Testis (tissue), 3 donors: ENCODE measurements around the gene SPATS2L. TPM values are rescaled to one million over a fixed set of nuclear protein-coding genes. Genes with fewer than 3 reads are reported as not detected.

ENCODE experiments used
- DNase-seq: peaks from one replicate; pipeline ENCODE4 v3.0.0-alpha.2; 2019
- H3K27ac ChIP-seq, 2 donors: fragments of 200-600 bp; sonication (generic); one replicate each; pipeline ENCODE4 v1.5.1; 2019
- H3K27me3 ChIP-seq: fragments of 200-600 bp; sonication (generic); one replicate; pipeline ENCODE4 v1.5.1; 2019
- H3K36me3 ChIP-seq: fragments of 200-600 bp; sonication (generic); one replicate; pipeline ENCODE4 v1.5.1; 2017; ENCODE audit warnings: low read depth; ENCODE audit errors: missing control alignments
- H3K4me1 ChIP-seq: fragments of 200-600 bp; sonication (generic); one replicate; pipeline ENCODE4 v1.5.1; 2019
- H3K4me3 ChIP-seq, 2 donors: fragments of 200-600 bp; sonication (generic); one replicate each; pipeline ENCODE4 v1.5.1; 2017 to 2019
- H3K9me3 ChIP-seq: fragments of 200-600 bp; sonication (generic); one replicate; pipeline ENCODE4 v1.5.1; 2017
- CTCF ChIP-seq, 3 experiments: fragments of 450-650 bp in 2 of 3; fragments of 200-600 bp in 1 of 3; sonication (generic) in 1 of 3; IDR thresholded peaks; one replicate each; pipeline ENCODE4 v1.5.1; 2016 to 2019; ENCODE audit warnings: antibody characterized with exemption in 3 of 3, mild to moderate bottlenecking in 2 of 3, moderate library complexity in 1 of 3
- POLR2A ChIP-seq: fragments of 450-650 bp; IDR thresholded peaks from one replicate; pipeline ENCODE4 v1.6.1; 2017; ENCODE audit warnings: antibody characterized with exemption, mild to moderate bottlenecking, moderate library complexity
- WGBS, 2 donors: methylation state at CpG; one replicate each; pipeline ENCODE4 v1.1.5; 2018; 5-methylcytosine and 5-hydroxymethylcytosine counted together
- intact Hi-C: fragments of 100-400 bp; cut with DNase I; formaldehyde crosslinking; loops from one replicate; pipeline ENCODE4 v1.15.1; 2023; ENCODE audit warnings: low total_unique reads
- polyA plus RNA-seq: library from polyadenylated mRNA; stranded (reverse); fragments of 350-450 nt; fragmentation: Illumina TruSeq; extraction: RNeasy Lipid Tissue Mini Kit (QIAGEN cat#74804); gene quantifications from one replicate; pipeline ENCODE4 v1.2.3, GENCODE V29; 2014; ENCODE audit warnings: low read depth, low replicate concordance; ENCODE audit not compliant: insufficient read depth
- total RNA-seq, 2 donors: library from RNA; depleted of rRNA; stranded (reverse); fragments of >200 nt; gene quantifications; one replicate each; pipeline ENCODE4 v1.2.3, GENCODE V29; 2016

Gene SPATS2L
- total and polyA plus RNA-seq, 3 donors from 2014 or later: 49.7 to 67.6 (median 52.9) TPM

- Histone ChIP-seq H3K27ac (no peak overlapping the region), H3K27me3 (no peaks in the 10 kb centered on the region), H3K4me3 (no peak overlapping the region), H3K9me3 (no peaks in the 10 kb centered on the region), H3K36me3 (no peaks in the 10 kb centered on the region), H3K4me1 (no peaks in the 10 kb centered on the region)
- intact Hi-C loops: no loop called here
- DNase-seq: no peak
- TF ChIP-seq POLR2A (no peak), CTCF (IDR thresholded peaks at IDR 0.05) (no peak)
- 92 to 100% methylated on average over 5 of the region's 5 CpGs for WGBS, 2 donors
Measured at GRCh38 chr2:200439981-200440380, 133.5 kb downstream of the SPATS2L start.

GRCh38 chr2:200442471-200442870 lies 136.0 kb downstream of the SPATS2L start:
- WGBS, 2 donors: 94 to 98% methylated on average over 1 of the region's 1 CpG
- Histone ChIP-seq H3K36me3 (no peaks in the 10 kb centered on the region), H3K27me3 (no peaks in the 10 kb centered on the region), H3K4me1 (no peaks in the 10 kb centered on the region), H3K9me3 (no peaks in the 10 kb centered on the region), H3K27ac (no peak overlapping the region), H3K4me3 (no peak overlapping the region)
- DNase-seq: no peak
- intact Hi-C loops: no loop called here
- TF ChIP-seq POLR2A: no peak
- no peak for TF ChIP-seq CTCF (IDR thresholded peaks at IDR 0.05)

GRCh38 chr2:200443376-200443775 lies 136.9 kb downstream of the SPATS2L start:
- H3K27ac ChIP-seq: no peak overlapping the region
- H3K36me3 ChIP-seq: no peaks in the 10 kb centered on the region
- no peaks in the 10 kb centered on the region for H3K9me3 ChIP-seq
- DNase-seq: no peak
- H3K4me1 ChIP-seq: no peaks in the 10 kb centered on the region
- intact Hi-C loops: no loop called here
- no peaks in the 10 kb centered on the region for H3K27me3 ChIP-seq
- no peak overlapping the region for H3K4me3 ChIP-seq
- TF ChIP-seq CTCF (IDR thresholded peaks at IDR 0.05) (no peak), POLR2A (no peak)
- WGBS, 2 donors: 63 to 76% methylated on average over 5 of the region's 5 CpGs

- intact Hi-C loops: no loop called here
- no peaks in the 10 kb centered on the region for H3K4me1 ChIP-seq
- no peaks in the 10 kb centered on the region for H3K9me3 ChIP-seq
- H3K27ac ChIP-seq: no peak overlapping the region
- H3K4me3 ChIP-seq: no peak overlapping the region
- no peaks in the 10 kb centered on the region for H3K36me3 ChIP-seq
- 77 to 88% methylated on average over 3 of the region's 3 CpGs for WGBS, 2 donors
- TF ChIP-seq CTCF (IDR thresholded peaks at IDR 0.05): no peak
- no peak for TF ChIP-seq POLR2A
- no peak for DNase-seq
- no peaks in the 10 kb centered on the region for H3K27me3 ChIP-seq
Measured at GRCh38 chr2:200443916-200444315, 137.4 kb downstream of the SPATS2L start.

- Histone ChIP-seq H3K27ac (no peak overlapping the region), H3K27me3 (no peaks in the 10 kb centered on the region), H3K36me3 (no peaks in the 10 kb centered on the region), H3K9me3 (no peaks in the 10 kb centered on the region), H3K4me3 (no peak overlapping the region), H3K4me1 (no peaks in the 10 kb centered on the region)
- 32 to 43% methylated on average over 3 of the region's 3 CpGs for WGBS, 2 donors
- TF ChIP-seq CTCF (IDR thresholded peaks at IDR 0.05) (no peak), POLR2A (no peak)
- DNase-seq: no peak
- intact Hi-C loops: no loop called here
Measured at GRCh38 chr2:200444530-200444929, 138.0 kb downstream of the SPATS2L start.
